HG02678 (cell line): ENCODE data around the gene CELF3.
A peak's percentile ranks its signal among the peaks of the same experiment; 100 is the strongest.

Source experiments
- ATAC-seq: cut with Tn5 transposase; IDR thresholded peaks from one replicate; pipeline ENCODE4 v1.9.1; 2021; ENCODE audit warnings: mild to moderate bottlenecking, moderate library complexity; ENCODE audit not compliant: unreplicated experiment

Gene CELF3

DNA sequence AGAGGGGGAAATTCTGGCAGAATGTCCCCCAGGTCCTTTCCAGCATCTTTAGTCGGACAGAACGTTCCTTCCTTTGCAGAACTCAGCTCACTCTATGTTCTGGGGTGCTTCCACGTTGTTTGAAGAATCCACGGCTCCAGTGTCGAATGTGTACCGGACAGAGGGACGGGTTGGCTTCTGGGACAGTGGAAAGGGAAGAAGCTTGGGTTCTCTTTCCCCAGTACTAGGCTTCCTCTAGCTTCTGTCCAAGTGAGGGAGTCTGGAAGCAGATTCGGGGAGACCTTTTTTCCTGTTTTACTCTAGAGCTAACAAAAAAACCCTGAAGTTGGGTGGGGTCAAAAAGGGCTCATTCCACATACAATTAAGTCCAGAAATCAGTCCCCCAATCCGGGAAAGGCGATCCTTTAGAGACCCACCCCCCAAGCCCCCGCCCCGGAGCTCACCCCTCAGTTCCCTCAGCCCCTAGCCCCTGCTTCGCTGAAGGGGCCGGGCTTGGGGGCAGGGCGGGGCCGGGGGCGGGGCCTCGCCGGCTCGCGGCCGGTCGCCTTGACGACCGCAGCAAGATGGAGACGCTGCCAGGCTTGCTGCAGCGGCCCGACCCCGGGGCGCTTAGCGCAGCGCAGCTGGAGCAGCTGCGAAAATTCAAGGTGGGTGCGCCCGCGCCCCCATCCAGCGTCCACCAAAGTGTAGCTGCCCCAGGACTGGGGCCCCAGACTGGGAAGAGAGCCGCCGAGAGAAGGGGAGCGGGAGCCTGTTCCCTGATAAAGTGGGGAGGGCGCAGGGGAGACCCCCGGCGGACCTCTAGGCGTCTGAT, 4.6 kb upstream of the CELF3 start, which contains the start of gene RIIAD1:
RIIAD1 (plus strand) TSS at position 549 of the 814 bp plus-strand sequence; CDS start at position 564, 15 bp downstream.
- ATAC-seq = peak; percentile 62

DNA sequence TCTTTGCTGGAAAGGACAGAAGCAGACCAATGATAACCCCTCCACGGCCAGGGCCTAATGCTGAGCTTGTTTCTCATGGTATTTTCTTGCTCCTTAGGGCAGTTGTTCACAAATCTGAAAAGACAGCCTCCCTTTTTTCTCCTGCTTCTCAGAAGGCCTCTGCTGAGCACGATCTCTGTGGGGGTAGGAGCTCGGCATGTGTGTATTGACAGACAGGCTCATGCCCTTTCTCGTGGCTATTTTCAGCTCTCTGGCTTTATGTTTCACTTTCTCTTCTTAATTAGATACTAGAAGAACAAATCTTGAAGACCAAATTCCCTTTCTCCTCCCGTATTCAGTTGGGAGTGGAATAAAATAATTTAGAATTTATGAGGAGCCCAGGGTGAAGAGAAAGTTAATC, 4.0 kb upstream of the CELF3 start:
- peak; percentile 52 for ATAC-seq

DNA sequence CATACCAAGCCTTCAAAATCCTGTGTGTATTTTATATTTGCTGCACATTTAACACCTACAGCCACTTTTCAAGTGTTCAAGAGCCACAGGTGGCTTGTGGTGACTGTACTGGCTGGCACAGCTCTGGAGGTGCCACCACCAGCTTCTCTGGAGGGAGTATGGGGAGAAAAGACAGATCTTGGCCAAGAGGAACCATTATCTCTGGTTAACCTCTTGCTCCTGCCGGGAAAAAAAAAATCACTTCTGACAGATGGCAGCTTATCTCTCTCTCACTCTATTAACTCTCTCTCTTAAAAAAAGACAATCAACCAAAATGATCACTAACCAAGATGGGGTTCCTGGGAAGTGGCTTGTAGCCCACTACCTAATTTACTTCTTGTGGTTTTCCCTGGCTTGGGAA, 3.5 kb upstream of the CELF3 start:
- no peak for ATAC-seq

DNA sequence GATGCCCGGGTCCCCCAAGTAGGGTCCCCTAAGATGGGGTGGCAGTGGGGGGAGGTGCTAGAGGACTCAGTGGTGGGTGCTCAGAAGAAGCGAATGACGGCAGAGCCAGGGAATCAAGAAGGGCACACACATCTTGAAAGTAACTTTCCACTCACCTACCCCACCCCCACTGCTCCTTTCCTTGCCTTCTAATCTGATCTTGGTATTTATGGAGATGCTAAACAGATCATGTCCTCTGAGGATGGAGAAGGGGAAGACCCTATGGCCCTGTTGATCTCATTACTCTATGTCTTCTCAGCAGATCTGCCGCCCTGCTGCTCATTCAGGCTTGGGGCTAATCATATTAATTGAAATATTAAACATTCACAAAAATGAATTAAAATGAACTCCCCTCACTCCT, 2.1 kb upstream of the CELF3 start:
- no peak for ATAC-seq

DNA sequence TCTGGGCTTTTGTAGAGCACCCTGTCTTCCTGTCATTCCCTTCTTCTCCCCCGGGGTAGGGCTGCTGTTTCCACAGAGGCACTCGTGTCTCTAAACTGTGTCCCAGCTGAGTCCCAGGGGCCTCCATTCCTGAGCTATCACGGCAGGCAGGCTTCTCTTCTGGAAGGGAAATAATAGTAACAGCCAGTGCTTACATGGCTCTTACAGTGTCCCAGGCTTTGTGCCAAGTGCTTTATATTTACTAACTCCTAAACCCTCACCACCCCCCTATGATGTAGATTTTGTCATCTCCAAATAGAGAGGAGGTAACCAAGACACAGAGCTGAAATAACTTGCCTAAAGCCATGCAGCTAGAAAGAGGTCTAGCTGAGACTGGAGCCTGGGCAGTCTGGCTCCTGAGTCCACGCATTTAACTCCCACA, 1.4 kb upstream of the CELF3 start:
- no peak for ATAC-seq

DNA sequence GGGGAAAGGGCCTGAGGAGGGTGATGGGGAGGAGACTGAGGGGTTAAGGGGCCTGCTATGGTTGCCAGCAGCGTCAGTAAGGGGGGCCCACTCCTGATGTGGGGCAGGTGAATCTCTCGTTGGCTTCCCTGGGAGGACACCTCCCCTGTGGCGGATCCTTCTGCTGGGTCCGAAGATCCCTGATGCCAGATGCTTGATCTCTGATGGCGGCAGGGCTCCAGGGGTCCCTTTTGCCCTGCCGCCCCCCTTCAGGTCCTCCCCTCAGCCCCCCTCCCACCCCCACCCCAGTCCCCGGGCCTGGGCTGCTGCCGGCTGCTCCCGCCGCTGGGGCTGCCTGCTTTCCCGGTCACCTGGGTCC, 219 bp downstream of the CELF3 start:
- no peak for ATAC-seq

DNA sequence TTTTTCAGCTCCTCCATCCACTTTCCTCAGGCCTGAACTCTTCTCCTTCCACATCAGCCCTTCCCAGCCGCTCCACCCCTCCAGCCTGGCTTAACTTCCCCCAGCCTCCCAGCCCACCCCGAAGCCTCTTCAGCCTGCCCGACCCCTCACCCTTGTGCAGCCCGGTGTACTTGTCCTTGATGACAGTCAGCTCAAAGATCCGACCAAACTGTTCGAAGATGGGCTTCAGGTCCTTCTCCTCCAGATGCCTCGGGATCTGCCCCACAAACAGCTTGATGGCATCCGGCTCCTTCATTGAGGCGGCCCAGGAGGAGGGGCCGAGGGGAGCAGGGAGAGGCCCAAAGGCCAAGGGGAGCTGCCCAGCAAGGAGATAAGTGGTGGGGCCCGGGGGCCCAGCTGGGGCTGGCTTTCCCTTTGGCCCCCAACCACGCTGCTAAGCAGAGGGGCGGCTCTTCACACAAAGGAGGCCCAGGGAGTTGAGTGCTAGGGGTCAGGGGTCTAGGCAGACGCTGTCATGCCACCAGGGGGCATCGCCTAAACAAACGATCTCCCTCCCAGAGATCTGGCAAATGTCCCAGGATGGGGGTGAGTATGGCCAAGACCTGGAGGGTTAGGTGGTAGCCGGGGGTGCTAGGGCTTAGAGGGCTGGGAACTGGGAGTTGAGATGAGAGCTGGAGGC, 738 bp downstream of the CELF3 start:
- no peak for ATAC-seq

DNA sequence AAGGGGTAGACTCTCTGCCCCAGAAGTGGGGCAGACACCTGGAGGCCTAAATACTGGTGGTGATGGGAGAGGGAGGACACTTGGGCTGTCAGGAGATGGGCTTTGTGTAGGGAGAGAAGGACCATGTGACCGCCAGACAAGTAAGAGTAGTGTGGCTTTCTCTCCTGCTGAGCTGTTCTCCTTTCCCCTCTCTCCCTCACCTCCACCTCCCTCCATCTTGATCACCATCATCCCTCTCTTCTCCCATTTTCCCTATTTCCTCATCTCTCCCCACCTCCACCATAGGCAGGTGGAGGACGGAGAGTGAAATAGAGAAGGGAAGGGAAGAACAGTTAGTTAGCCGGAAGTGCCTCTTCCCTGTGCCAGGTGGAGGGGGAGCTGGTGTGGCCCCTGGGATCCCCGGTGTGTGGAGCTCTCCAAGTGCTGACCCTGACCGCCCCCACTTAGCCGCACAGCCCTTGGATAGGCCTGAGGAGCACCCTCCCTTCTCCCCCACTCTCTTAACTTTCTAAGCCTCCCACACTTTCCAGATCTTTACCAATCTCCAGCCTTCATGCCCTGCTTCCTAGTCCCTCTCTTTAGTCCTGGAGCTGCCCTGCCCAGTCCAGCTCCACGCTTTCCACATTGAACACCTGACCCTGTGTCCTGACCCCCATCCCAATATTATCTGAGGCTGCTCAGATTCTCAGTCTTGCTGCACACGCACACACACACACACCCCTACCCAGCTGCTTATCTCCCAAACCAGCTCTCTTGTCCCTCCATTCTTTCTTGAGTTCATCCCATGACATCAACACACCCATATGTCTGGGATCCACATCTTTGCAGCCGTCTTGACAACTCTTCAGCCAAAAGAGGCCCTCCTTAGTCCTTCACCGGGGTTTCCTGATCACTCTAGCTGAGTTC, 1.5 kb downstream of the CELF3 start:
- no peak for ATAC-seq

DNA sequence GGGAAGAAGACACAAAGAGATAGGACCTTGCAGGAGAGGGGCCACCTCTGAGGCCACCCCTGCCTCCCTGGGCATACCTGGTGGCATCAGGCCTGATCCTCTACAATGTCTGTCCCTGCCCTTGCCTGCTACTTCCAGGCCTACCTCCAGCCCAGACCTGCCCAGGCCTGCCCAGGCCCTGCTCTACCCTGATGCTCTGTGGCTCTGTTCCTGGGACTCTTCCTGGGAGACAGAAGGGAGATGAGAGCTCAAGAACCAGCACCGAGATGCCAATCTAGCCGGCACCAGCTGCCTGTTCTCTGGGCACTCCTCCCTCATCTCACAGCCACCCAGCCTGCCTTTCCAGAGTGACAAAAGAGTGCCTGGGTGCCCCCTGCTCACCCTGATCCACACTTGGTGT, 2.7 kb downstream of the CELF3 start:
- no peak for ATAC-seq

DNA sequence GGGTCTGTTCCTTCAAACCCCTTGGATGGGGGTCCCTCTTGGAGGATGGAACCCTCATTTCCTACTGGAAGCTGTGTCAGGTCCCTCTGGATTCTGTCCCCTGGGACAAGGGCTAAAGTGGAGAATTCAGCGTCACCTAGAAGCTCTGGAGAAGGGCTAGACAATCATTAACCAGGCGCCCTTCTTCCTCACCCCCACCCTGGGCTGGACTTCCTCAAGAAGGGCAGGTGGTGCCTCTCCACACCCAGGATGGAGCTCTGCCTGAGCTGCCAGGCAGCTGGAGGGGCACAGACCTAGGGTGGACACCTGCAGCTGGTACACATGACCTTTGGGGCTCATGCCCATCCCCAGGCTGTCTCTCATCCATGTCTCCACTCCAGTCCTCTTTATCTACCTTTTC, 3.6 kb downstream of the CELF3 start:
- no peak for ATAC-seq

DNA sequence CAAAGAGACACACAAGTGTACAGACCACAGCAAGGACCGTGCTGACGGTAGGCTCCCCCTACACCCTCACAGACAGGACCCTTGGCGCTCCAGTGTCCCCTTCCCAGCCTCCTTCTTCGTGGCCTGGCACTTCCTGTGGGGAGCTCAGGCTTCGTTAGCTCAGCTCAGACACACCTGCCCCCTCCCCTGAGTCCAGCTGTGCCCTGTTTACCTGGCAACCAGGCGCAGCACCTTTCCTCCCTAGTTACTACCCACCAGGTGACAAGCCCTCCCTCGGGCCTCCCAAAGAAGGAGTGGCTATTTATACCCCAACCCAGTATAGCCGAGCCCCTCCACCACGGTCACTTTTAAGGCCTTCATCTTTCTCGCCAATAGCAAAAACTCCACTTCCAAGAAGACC, 4.7 kb downstream of the CELF3 start:
- ATAC-seq = no peak

DNA sequence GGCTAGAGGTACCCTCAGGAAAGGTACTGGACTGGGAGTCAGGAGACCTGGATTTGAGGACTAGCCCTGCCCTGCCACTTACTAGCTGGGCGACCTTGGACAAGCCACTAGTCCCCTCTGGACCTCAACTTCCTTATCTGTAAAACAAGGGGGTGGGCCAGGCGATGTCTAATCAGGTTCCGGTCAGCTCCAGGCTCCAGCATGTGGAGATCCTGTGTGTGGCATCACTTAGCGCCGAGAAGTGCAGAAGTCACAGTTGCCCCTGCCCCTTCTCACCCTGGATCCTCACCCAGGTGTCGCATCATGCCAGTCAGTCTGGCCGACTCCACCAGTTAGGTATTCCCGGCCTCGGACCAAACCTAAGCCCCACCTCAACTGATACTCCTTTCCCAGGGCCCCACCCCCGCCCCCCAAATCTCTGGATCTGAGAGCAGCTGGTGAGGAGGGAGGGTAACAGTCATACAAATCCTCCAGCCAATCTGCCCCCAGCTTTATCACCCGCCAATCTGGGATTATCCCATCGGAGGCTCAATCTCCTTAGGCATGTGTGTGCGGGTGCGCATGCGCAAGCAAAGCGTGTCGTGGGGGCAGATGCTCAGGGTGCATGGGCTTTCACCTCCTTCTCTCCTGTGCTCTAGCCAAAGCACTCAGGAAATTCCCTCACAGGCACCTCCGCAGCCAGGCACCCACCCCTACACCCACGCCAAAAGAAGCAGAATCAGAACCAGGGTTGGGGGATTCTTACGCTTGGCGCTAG, 5.4 kb downstream of the CELF3 start:
- no peak for ATAC-seq

DNA sequence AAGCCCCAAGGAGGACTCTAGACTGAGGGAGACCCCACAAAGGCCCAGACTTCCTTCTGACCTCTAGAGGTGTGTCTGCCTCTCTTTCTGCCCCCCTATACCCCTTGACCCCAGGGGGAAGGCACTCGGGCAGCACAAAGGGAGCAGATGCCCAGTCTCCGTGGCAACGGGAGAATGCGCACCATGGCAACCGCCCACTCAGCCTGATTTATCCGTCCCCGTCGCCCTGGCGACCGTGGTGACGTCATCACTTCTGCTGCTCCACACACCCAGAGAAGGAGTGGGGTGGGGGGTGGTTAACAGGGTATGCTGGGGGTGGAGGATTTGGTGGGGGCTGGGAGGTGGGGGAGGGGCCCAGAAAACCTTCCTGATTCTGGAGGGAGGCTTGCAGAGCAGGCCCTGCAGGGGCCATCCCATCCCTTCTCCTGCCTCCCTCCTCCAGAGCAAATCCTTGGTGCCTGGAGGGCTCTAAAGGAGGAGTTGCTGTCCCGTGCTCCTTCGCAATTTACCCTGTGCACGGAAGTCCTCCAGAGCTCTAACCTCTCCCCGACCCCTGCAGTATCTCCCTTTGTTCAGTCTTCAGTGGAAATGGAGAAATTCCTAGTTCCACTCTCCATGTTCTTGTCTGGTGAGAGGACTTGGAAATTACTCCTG, 6.3 kb downstream of the CELF3 start:
- no peak for ATAC-seq

DNA sequence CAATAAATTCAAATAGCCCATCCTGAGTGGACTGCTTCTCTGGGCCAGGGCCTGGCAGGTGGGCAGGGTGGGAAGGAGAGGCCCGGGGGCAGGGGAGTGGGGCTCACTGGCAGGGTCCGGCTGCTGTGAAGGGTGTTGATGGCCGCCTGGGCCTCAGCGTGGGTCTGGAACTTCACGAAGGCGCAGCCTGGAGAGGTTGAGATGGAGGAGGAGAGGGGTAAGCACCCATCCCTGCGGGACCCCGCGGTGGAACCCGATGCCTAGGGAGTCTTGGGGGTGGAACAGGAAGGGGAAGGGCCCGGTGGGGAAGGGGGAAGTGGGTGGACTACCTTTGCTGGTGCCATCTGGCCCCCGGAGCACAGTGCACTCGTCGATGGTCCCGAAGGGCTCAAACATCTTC, 7.7 kb downstream of the CELF3 start:
- no peak for ATAC-seq

DNA sequence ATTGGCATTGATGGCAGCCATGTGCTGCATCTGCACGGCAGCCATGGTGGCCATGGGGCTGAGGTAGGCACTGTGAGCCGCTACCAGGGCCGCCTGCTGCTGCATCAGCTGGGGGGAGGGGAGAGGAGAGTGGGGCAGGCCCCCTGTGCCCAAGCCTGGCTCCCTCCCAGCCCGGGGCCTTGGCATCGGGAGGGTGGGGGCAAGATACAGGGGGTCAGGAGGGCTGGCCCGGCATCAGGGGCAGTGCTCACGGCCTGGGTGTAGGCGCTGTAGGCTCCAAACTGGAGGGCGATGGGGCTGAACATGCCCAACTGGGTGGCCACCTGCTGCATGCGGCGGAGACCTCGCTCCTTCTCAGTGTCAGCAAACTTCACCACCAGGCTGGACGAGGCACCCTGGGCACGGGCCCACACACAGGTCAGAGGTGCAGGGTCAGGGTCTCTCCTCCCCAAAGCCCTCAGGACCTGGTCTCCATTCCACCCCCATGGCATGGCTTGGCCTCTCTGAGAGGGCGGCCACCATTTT, 9.0 kb downstream of the CELF3 start:
- ATAC-seq = no peak

DNA sequence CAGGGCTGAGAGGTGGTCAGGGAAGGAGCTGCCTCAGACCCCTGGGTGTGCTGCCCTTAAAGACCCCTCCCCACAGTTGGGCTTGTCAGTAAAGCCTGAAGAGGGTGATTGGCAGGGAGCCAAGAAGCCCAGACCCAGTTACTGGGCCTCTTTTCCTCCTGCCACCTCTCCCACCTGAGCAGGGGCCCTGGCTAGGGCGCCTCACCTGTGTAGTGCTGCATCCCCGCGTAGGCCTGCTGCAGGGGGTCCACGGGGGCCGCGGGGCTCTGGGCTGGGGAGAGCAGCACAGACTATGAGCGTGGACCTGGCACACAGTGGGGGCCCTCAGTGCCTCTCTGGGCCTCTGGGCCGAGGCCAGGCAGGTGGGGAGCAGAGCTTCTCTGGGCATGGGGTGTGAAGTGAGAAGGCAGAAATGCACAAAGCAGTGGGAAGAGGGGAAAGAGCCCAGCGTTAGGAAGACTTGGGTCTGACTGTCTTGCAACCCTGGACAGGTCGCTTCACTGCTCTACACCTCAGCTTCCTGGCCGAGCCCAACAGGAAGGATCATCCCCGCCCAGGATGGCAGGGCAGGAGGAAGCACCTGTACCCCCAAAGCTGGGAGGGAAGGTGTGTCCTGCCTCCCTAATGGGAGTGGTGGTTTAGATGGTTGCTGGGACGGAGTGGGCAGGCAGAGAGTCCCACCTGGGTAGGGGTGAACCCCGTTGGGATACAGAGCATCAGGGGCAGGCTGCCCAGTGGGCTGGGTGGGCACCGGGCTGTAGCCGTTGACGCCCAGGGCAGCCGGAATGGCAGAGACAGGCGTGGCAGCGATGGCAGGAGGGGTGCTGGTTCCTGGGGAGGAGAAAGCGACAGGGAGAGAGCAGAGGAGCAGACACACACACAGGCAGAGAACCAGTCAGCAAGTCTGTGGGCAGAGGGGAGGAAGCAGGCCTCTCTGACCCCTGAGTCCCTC, 9.9 kb downstream of the CELF3 start:
- ATAC-seq = no peak

DNA sequence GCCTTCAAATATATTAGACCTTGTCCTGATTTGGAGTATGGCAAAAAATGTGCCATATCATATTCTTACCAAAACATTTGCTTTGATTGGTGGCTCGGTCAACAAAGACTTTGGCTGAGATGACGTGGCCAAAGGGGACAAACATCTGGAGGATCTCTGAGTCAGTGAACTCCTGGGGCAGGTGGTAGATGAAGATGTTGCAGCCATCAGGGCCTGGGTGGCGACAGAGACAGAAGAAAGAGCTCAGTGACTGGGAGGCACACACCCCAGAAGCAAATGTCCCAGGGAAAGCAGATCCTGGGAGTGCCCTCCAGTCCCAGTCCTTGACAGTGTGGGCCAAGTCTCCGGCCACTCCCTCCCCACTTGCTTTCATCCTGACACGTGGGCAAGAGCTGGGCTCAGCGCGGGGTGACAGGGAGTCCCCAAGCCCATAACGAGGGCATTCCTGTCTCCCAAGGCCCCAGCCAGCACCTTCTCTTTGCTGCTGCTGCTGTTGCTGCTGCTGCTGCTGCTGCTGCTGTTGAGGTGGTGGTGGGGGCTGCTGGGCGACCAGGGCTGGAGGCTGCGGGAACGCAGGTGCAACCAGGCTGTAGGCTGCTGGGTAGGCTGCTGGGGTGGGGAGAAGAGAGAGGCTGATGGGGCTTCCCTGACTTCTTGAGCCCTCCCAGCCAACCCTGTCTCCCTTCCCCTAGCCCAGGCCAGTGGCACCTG, 10.7 kb downstream of the CELF3 start:
- ATAC-seq = no peak

DNA sequence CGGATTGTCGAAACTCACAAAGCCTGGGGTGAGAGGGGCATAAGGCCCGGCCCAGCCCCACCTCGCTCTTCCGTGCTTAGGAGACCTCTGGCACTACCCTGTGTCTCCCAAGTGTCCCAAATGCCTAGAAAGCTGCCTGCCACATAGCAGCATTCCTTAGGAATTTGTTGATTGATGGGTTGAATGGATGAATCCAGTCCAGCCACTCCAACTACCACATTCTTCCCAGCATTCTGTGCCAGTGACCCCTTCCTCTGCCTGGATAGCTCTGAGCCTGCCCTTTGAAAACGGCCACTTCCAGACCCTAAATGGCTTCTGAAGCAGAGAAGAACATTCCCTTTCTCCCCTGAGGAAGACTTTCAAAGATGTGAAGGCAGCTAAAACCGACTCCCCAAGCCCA, 11.5 kb downstream of the CELF3 start:
- no peak for ATAC-seq
